CD4-positive, alpha-beta T cell treated with Interleukin-10 for 1 hour (primary cell): ENCODE results near the gene ACER3.
A peak's percentile ranks its signal among the peaks of the same experiment; 100 is the strongest.
"Not testable (repeated sequence)": the region's sequence is repeated elsewhere in the genome, so short reads cannot be mapped to it uniquely, and the experiment has no call there.

ENCODE experiments used
- DNase-seq: peaks from one replicate; pipeline ENCODE4 v3.0.0-alpha.2; 2020

ACER3 gene

GRCh38 chr11:76860539-76861475, at the start of gene ACER3:
Gene ACER3, plus strand, starts transcription at chr11:76860918. Its CDS starts 59 bp downstream, at chr11:76860977.
- peak; percentile 87 for DNase-seq

- no peak for DNase-seq
Observed at GRCh38 chr11:76811259-76811658, 49.5 kb upstream of the ACER3 start.

- DNase-seq, result no peak
Observed at GRCh38 chr11:76814414-76814813, 46.3 kb upstream of the ACER3 start.

GRCh38 chr11:76815678-76816077, 45.0 kb upstream of the ACER3 start:
- not testable (repeated sequence) for DNase-seq

- no peak for DNase-seq
Observed at GRCh38 chr11:76820184-76820566, 40.5 kb upstream of the ACER3 start.

GRCh38 chr11:76821396-76821795, 39.3 kb upstream of the ACER3 start:
- not testable (repeated sequence) for DNase-seq

- no peak for DNase-seq
Observed at GRCh38 chr11:76822406-76822805, 38.3 kb upstream of the ACER3 start.

GRCh38 chr11:76823481-76824028, 37.2 kb upstream of the ACER3 start:
- DNase-seq, result no peak

- no peak for DNase-seq
Observed at GRCh38 chr11:76824083-76824939, 36.4 kb upstream of the ACER3 start.

GRCh38 chr11:76824980-76825725, 35.6 kb upstream of the ACER3 start:
- DNase-seq, result no peak

- no peak for DNase-seq
Observed at GRCh38 chr11:76825726-76826396, 34.9 kb upstream of the ACER3 start.

GRCh38 chr11:76826508-76826907, 34.2 kb upstream of the ACER3 start:
- not testable (repeated sequence) for DNase-seq

- DNase-seq, result not testable (repeated sequence)
Observed at GRCh38 chr11:76827005-76827404, 33.7 kb upstream of the ACER3 start.

- DNase-seq, result no peak
Observed at GRCh38 chr11:76830639-76831327, 29.9 kb upstream of the ACER3 start.

GRCh38 chr11:76831686-76832310, 28.9 kb upstream of the ACER3 start:
- DNase-seq, result no peak

- no peak for DNase-seq
Observed at GRCh38 chr11:76832361-76832760, 28.4 kb upstream of the ACER3 start.

- no peak for DNase-seq
Observed at GRCh38 chr11:76834151-76834550, 26.6 kb upstream of the ACER3 start.

- DNase-seq, result no peak
Observed at GRCh38 chr11:76835036-76835435, 25.7 kb upstream of the ACER3 start.

- DNase-seq, result no peak
Observed at GRCh38 chr11:76835928-76836612, 24.6 kb upstream of the ACER3 start.

- no peak for DNase-seq
Observed at GRCh38 chr11:76836613-76837291, 24.0 kb upstream of the ACER3 start.
